ENCODE data around the gene ZNF444. TPM values are rescaled to one million over a fixed set of nuclear protein-coding genes. Genes with fewer than 3 reads are reported as not detected.
A peak's percentile ranks its signal among the peaks of the same experiment; 100 is the strongest.

The ZNF444 gene
- total and polyA plus RNA-seq, 9 of the 15 experiments (the other 6 are each of a cell fraction or from before 2014, with no cell fraction given), result 0.39 to 40.0 (median 6.9) TPM

GRCh38 chr19:56140583-56141416, at the start of gene ZNF444 (continued):
- no peak; the same call in 1 of the 2 replicates for TF ChIP-seq ELF2 (CRISPR knock-in tag; IDR thresholded peaks at IDR 0.05)
- TF ChIP-seq NFE2L1 (tag; IDR thresholded peaks at IDR 0.05; ENCODE audit: borderline replicate concordance, low read depth), result no peak
- no peak for TF ChIP-seq BRF2 (IDR thresholded peaks at IDR 0.05; ENCODE audit: borderline replicate concordance, insufficient read depth, insufficient read length)
- TF ChIP-seq ZNF395 (CRISPR knock-in tag; IDR thresholded peaks at IDR 0.05), result peak; percentile 94
- TF ChIP-seq ZFP1 (CRISPR knock-in tag; IDR thresholded peaks at IDR 0.05), result no peak
- TF ChIP-seq ZNF143 (CRISPR knock-in tag; IDR thresholded peaks at IDR 0.05), result peak; percentile 96
- no peak for TF ChIP-seq SPI1 (IDR thresholded peaks at IDR 0.05; ENCODE audit: borderline replicate concordance, low read depth, low read length)
- TF ChIP-seq RUNX1 (IDR thresholded peaks at IDR 0.05; ENCODE audit: low read depth), result no peak; the same call in 1 of the 2 replicates
- TF ChIP-seq STAT6 (CRISPR knock-in tag; IDR thresholded peaks at IDR 0.05), result peak; percentile 86; the same call in 1 of the 2 replicates
- peak; percentile 81 to 84 for TF ChIP-seq TEAD1 (CRISPR knock-in tag; IDR thresholded peaks at IDR 0.05)
- TF ChIP-seq GATAD2B (IDR thresholded peaks at IDR 0.05; ENCODE audit: borderline replicate concordance), result no peak
- TF ChIP-seq EP400 (IDR thresholded peaks at IDR 0.05), result peak; percentile 90
- TF ChIP-seq E2F8 (IDR thresholded peaks at IDR 0.05; ENCODE audit: low read depth, partially characterized antibody), result no peak
- no peak for TF ChIP-seq MYBL2 (IDR thresholded peaks at IDR 0.05; ENCODE audit: low read depth)
- TF ChIP-seq MYBL2 (CRISPR knock-in tag; IDR thresholded peaks at IDR 0.05; ENCODE audit: borderline replicate concordance), result no peak
- TF ChIP-seq FOXP1 (CRISPR knock-in tag; IDR thresholded peaks at IDR 0.05), result peak; percentile 69; the same call in 1 of the 2 replicates
- peak; percentile 73; the same call in 1 of the 2 replicates for TF ChIP-seq ZNF589 (CRISPR knock-in tag; IDR thresholded peaks at IDR 0.05; ENCODE audit: low read depth)
- TF ChIP-seq CGGBP1 (CRISPR knock-in tag; IDR thresholded peaks at IDR 0.05), result no peak
